Nephron progenitor cell (in vitro differentiated cells): Measurements from ENCODE around the gene GSTT4.
A peak's percentile ranks its signal among the peaks of the same experiment; 100 is the strongest.
"Not testable (repeated sequence)": the region's sequence is repeated elsewhere in the genome, so short reads cannot be mapped to it uniquely, and the experiment has no call there.

Source experiments
- DNase-seq: peaks from one replicate; pipeline ENCODE4 v3.0.0; 2021
- H3K27ac Mint-ChIP-seq: 2 replicates; pipeline ENCODE4 v1.8.0; 2021; ENCODE audit warnings: mild to moderate bottlenecking, moderate library complexity, mixed read lengths
- H3K27me3 Mint-ChIP-seq: 2 replicates; pipeline ENCODE4 v1.8.0; 2021; ENCODE audit warnings: mild to moderate bottlenecking, low read depth, mixed read lengths; ENCODE audit not compliant: poor library complexity
- H3K36me3 Mint-ChIP-seq: 2 replicates; pipeline ENCODE4 v1.8.0; 2021; ENCODE audit warnings: low read depth, mixed read lengths
- H3K4me1 Mint-ChIP-seq: 2 replicates; pipeline ENCODE4 v1.8.0; 2021; ENCODE audit warnings: mixed read lengths
- H3K4me3 Mint-ChIP-seq: 2 replicates; pipeline ENCODE4 v1.8.0; 2021; ENCODE audit warnings: mild to moderate bottlenecking, moderate library complexity, mixed read lengths
- H3K9me3 Mint-ChIP-seq: 2 replicates; pipeline ENCODE4 v1.8.0; 2021; ENCODE audit warnings: mild to moderate bottlenecking, moderate library complexity, mixed read lengths
- CTCF ChIP-seq: fragments of 200-600 bp; sonication (generic); IDR thresholded peaks from 2 replicates; pipeline ENCODE4 v1.5.0; 2021; ENCODE audit warnings: antibody characterized with exemption

GSTT4 gene

GRCh38 chr22:24049211-24049610 lies 44.0 kb upstream of the GSTT4 start:
- Mint-ChIP-seq H3K4me3 (no peak overlapping the region), H3K9me3 (no peaks in the 10 kb centered on the region), H3K27ac (peak overlapping the region; percentile 78), H3K27me3 (peaks cover 4% of the 10 kb centered on the region), H3K4me1 (no peaks in the 10 kb centered on the region), H3K36me3 (peaks cover 42% of the 10 kb centered on the region)
- no peak for TF ChIP-seq CTCF
- DNase-seq, result no peak

GRCh38 chr22:24046024-24046423 lies 40.8 kb upstream of the GSTT4 start:
- H3K4me3 Mint-ChIP-seq, result no peak overlapping the region
- H3K27ac Mint-ChIP-seq, result no peak overlapping the region
- peaks cover 40% of the 10 kb centered on the region for H3K36me3 Mint-ChIP-seq
- no peak for DNase-seq
- TF ChIP-seq CTCF, result no peak
- H3K27me3 Mint-ChIP-seq, result peaks cover 4% of the 10 kb centered on the region
- no peaks in the 10 kb centered on the region for H3K9me3 Mint-ChIP-seq
- peaks cover 6% of the 10 kb centered on the region for H3K4me1 Mint-ChIP-seq

DNA sequence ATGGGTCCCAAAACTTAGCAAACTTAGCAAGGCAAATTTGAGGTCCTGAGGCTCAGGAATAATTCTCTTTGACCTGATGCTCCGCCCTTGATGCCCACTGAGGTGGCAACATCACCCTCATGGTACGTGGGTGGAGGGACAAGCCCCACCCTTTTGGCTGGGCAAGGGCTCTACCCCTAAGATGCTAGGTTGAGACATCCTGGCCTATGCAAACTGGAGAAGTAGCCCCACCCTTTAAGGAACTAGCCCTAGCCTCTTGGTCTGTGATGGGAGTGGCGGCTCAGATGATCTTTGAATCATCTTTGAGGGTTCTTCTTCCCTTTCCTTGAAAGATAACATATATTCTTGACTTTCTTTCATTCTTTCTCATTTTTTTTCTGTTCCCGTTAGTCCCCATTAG lies 38.7 kb upstream of the GSTT4 start:
- Mint-ChIP-seq H3K27ac (peak overlapping the region; percentile 5), H3K9me3 (no peaks in the 10 kb centered on the region), H3K27me3 (no peaks in the 10 kb centered on the region), H3K36me3 (peaks cover 38% of the 10 kb centered on the region), H3K4me3 (no peak overlapping the region), H3K4me1 (peaks cover 6% of the 10 kb centered on the region)
- DNase-seq, result no peak
- TF ChIP-seq CTCF, result no peak

DNA sequence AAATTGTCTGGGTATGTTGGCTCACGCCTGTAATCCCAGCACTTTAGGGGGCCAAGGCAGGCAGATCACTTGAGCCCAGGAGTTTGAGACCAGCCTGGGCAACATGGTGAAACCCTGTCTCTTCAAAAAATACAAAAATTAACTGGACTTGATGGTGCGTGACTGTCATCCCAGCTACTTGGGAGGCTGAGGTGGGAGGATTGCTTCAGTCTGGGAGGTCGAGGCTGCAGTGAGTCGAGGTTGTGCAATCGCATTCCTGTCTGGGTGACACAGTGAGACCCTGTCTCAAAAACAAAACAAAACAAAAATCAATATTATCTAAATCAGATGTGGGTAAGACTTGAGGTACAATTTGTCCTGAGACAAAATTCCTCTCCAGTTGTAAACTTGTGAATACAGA lies 38.2 kb upstream of the GSTT4 start:
- not testable (repeated sequence) for H3K27ac Mint-ChIP-seq, H3K4me3 Mint-ChIP-seq, H3K27me3 Mint-ChIP-seq, H3K9me3 Mint-ChIP-seq, H3K4me1 Mint-ChIP-seq, DNase-seq
- peaks cover 43% of the 10 kb centered on the region for H3K36me3 Mint-ChIP-seq

GRCh38 chr22:24040946-24041345 lies 35.7 kb upstream of the GSTT4 start:
- Mint-ChIP-seq H3K36me3 (peaks cover 60% of the 10 kb centered on the region), H3K4me3 (no peak overlapping the region), H3K4me1 (peaks cover 19% of the 10 kb centered on the region), H3K27ac (no peak overlapping the region), H3K9me3 (no peaks in the 10 kb centered on the region), H3K27me3 (no peaks in the 10 kb centered on the region)
- no peak for DNase-seq
- TF ChIP-seq CTCF, result no peak

- no peak for DNase-seq
- H3K27me3 Mint-ChIP-seq, result no peaks in the 10 kb centered on the region
- peaks cover 54% of the 10 kb centered on the region for H3K36me3 Mint-ChIP-seq
- H3K27ac Mint-ChIP-seq, result peak overlapping the region; percentile 77
- H3K9me3 Mint-ChIP-seq, result no peaks in the 10 kb centered on the region
- peaks cover 19% of the 10 kb centered on the region for H3K4me1 Mint-ChIP-seq
- no peak overlapping the region for H3K4me3 Mint-ChIP-seq
- TF ChIP-seq CTCF, result no peak
These were observed 33.8 kb upstream of the GSTT4 start for GRCh38 chr22:24039046-24039445.
